ENCODE data around the gene AHI1. TPM values are rescaled to one million over a fixed set of nuclear protein-coding genes. Genes with fewer than 3 reads are reported as not detected.

AHI1 gene
- polyA plus RNA-seq (2011; rRNA removed) (18.5 and 29.0 TPM in 2 replicates), polyA minus RNA-seq (2011; rRNA and poly(A)+ RNA removed) (13.0 and 35.7 TPM in 2 replicates)

GRCh38 chr6:135497412-135498184, at the start of gene AHI1:
Gene AHI1 (minus strand): TSS chr6:135497740. CDS start chr6:135492237, 5,503 bp downstream.
- POLR2A ChIA-PET, result interaction anchor here (0.6 to 1.7 kb wide), 4 partner anchors 39 to 792 kb away, joined by 3 to 16 read pairs (median 4); partner anchors contain the start of gene BCLAF1
- CTCF ChIA-PET, result interaction anchor here (1.2 to 2.6 kb wide), 2 partner anchors 354 to 729 kb away, joined by 4 to 14 read pairs; partner anchors contain the start of gene PDE7B
- peak within 1 kb of the TSS; percentile 83 for H3K4me3 ChIP-seq (ENCODE audit: low read depth, low read length)
- H3K27me3 ChIP-seq (ENCODE audit: control insufficient read depth, insufficient read depth, low read length), result no peaks in the 10 kb centered on the region
- no peak for TF ChIP-seq CTCF (IDR thresholded peaks at IDR 0.05; ENCODE audit: low read depth, low read length)
- DNase-seq (ENCODE audit: low read depth, low spot score), result peak; percentile 81
- H3K27ac ChIP-seq (ENCODE audit: low read depth, low read length), result peak within 1 kb of the TSS; percentile 99
- no peaks in the 10 kb centered on the region for H3K9me3 ChIP-seq (ENCODE audit: control insufficient read depth, insufficient read depth, low read length)

- DNase-seq (ENCODE audit: low read depth, low spot score), result no peak
- ChIA-PET CTCF (no interaction called here), POLR2A (no interaction called here)
- Histone ChIP-seq H3K27me3 (ENCODE audit: control insufficient read depth, insufficient read depth, low read length) (no peaks in the 10 kb centered on the region), H3K27ac (ENCODE audit: low read depth, low read length) (no peak overlapping the region), H3K9me3 (ENCODE audit: control insufficient read depth, insufficient read depth, low read length) (no peaks in the 10 kb centered on the region), H3K4me3 (ENCODE audit: low read depth, low read length) (no peak overlapping the region)
- no peak for TF ChIP-seq CTCF (IDR thresholded peaks at IDR 0.05; ENCODE audit: low read depth, low read length)
Measured at GRCh38 chr6:135546680-135547418, 49.3 kb upstream of the AHI1 start.

- no peaks in the 10 kb centered on the region for H3K9me3 ChIP-seq (ENCODE audit: control insufficient read depth, insufficient read depth, low read length)
- H3K27ac ChIP-seq (ENCODE audit: low read depth, low read length), result no peak overlapping the region
- H3K27me3 ChIP-seq (ENCODE audit: control insufficient read depth, insufficient read depth, low read length), result no peaks in the 10 kb centered on the region
- ChIA-PET POLR2A (no interaction called here), CTCF (interaction anchor here (1.1 kb wide), 1 partner anchor 31 kb away, joined by 3 read pairs; no protein-coding TSS in a partner anchor)
- TF ChIP-seq CTCF (IDR thresholded peaks at IDR 0.05; ENCODE audit: low read depth, low read length), result no peak
- no peak for DNase-seq (ENCODE audit: low read depth, low spot score)
- H3K4me3 ChIP-seq (ENCODE audit: low read depth, low read length), result no peak overlapping the region
Measured at GRCh38 chr6:135546206-135546605, 48.7 kb upstream of the AHI1 start.

- no peak for DNase-seq (ENCODE audit: low read depth, low spot score)
- H3K27me3 ChIP-seq (ENCODE audit: control insufficient read depth, insufficient read depth, low read length), result no peaks in the 10 kb centered on the region
- POLR2A ChIA-PET, result no interaction called here
- H3K27ac ChIP-seq (ENCODE audit: low read depth, low read length), result no peak overlapping the region
- peak; percentile 50 for TF ChIP-seq CTCF (IDR thresholded peaks at IDR 0.05; ENCODE audit: low read depth, low read length)
- no peaks in the 10 kb centered on the region for H3K9me3 ChIP-seq (ENCODE audit: control insufficient read depth, insufficient read depth, low read length)
- H3K4me3 ChIP-seq (ENCODE audit: low read depth, low read length), result no peak overlapping the region
- CTCF ChIA-PET, result interaction anchor here (0.6 to 2.0 kb wide), 6 partner anchors 13 to 686 kb away, joined by 3 to 14 read pairs (median 3); no protein-coding TSS in a partner anchor
Measured at GRCh38 chr6:135540207-135540840, 42.8 kb upstream of the AHI1 start.
